ENCODE measurements around the gene CGREF1.

Gene CGREF1, protein sequence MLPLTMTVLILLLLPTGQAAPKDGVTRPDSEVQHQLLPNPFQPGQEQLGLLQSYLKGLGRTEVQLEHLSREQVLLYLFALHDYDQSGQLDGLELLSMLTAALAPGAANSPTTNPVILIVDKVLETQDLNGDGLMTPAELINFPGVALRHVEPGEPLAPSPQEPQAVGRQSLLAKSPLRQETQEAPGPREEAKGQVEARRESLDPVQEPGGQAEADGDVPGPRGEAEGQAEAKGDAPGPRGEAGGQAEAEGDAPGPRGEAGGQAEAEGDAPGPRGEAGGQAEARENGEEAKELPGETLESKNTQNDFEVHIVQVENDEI

DNA sequence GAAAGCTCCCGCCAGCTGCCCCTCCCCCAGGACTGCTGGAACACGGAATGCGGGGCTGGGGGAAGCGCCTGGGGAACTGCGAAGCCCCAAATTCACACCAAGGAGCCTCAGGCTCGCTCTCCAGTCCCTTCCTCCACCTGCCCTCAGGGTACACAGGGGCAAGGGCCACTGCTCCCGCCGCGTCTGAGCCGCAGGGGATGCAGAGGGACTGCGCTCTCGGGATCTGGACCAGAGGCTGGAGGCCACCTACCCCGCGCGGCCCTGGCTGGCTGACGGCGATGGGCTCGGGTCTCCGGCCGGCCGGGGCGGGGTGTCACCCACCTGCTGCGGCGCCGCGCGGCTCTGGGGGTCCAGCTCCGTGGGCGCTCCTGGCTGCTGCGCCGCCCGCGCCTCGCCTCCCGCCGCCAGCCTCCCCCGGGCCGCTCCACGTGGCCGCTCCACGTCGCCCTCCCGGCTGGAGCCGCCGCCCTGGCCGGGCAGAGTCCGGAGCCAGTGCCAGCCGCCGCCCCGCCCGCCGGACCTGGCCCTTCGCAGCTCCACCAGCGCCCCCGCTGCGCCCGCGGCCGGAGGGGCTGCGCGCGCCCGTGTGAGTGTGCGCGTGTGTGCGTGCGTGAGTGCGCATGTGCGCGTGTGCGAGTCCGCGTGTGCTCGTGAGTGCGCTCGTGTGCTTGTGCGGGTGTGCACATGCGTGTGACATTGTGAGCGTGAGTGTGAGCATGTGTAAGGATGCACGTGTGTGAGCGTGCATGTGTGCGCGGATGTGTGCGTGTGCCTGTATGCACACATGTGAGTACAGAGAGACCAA is at the start of gene CGREF1:
Gene CGREF1 (minus strand): TSS at position 604 of the 805 bp plus-strand sequence. CDS start 14,762 bp downstream, outside the sequence.
- DNase-seq, result no peak

DNA sequence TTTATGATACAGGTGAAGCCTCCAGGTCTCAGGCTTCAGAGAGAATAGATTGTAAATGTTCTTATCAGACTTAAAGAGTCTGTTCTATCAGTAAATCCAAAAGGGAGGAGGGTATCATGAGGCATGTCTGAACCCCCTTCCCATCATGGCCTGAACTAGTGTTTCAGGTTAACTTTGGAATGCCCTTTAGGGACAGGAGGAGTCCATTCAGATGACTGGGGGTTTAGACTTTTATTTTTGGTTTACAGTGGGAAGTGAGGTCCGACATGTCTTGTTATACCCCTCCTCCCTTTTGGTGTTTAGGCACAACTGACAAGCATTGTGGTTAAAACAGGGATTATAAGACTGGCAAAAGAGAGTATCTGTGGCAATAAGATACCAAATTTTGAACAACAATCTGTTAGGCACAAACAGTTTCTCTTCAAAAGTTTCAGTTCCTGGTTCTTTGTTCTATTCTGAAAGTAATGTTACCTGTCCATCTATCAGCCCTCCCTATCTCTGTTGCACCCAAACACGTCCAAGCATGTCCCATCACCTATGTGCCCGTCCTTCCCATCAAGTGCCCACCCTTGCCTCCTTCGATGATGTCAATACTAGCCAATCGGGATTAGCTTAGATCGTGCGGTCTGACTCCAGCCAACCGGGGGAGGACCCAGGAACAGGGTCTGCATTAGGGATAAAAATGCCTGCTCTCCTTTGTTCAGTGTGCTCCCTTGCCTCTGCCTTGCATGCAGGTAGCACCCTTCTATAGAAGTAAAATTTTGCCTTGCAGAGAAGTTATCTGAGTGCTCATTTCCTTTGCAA is 46.2 kb upstream of the CGREF1 start:
- no peak for DNase-seq

GRCh38 chr2:27162151-27163121 is 43.5 kb upstream of the CGREF1 start:
- DNase-seq, result no peak

GRCh38 chr2:27160191-27160590 is 41.3 kb upstream of the CGREF1 start:
- no peak for DNase-seq

- DNase-seq, result no peak
These were observed 40.3 kb upstream of the CGREF1 start for GRCh38 chr2:27159271-27159670.

DNA sequence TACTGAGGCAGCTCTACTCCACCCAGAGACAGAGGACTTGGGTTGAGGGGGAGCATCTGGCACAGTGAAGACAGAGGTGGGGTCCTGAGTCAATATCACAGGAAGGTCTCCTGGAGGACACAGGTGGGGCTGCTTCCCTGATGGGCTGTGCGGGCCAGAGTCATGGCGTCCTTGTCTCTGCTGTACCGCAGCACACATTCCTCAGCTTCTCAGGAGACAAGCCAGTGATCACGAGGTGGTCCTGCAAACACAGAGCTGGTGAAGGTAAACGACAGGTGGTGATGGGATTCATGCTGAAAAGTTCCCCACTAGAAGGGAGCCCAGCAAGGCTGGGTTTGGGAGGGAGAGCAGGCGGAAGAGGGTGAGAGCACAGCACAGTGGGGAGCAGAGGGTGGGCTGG is 39.5 kb upstream of the CGREF1 start:
- no peak for DNase-seq

- DNase-seq, result no peak
These were observed 36.2 kb upstream of the CGREF1 start for GRCh38 chr2:27155069-27155520.

DNA sequence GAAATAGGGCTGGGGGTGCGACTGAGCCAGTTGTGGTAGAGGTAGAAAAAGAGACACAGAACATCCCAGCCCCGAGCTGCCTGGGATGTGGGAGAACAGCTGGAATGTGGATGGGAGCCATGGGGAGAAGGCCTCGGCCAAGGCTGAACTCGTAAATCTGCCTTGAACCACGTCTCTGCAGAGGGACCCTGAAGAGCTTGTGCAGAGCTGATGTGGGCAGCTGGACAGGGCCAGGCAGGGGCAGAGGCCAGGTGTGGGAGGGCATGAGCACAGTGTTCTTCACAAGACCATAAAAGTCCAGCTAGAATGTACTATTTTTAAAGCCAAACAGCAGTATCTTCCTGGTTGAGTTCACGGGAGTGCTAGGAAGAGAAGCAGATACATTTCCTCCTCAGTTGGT is 35.6 kb upstream of the CGREF1 start:
- DNase-seq, result no peak

DNA sequence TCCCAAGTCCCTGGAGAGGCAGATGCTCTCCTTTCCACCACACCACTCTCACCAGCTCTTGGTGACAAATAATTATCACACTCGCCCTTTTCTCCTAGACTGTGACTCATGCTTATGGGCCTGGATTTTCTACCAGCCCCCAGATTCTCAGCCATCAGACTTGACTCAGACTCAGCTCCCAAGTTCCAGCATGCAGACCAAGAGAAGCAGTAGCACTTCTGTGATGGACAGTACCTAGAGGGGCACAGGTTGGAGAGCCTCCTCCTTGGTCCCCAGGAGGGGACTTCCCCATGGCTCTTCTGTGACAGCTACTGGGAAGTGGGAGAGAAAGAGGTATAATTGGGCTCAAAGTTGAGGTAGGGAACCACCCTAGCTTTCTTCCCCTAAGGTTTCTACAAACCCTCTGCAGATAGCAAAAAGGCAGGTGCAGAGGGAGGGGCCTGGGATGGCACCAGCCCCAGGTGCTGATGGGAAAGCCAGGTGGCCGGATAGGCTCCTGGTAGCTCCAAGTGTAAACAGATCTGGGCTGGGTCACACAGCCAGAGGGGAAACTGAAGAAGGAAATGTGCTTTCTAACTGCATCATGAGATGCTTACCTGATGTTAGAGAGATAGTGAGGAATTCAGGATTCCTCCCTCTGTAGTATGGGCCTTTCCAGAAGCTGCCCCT is 34.0 kb upstream of the CGREF1 start:
- no peak for DNase-seq

- DNase-seq, result no peak
These were observed 33.3 kb upstream of the CGREF1 start for GRCh38 chr2:27152102-27152795.

DNA sequence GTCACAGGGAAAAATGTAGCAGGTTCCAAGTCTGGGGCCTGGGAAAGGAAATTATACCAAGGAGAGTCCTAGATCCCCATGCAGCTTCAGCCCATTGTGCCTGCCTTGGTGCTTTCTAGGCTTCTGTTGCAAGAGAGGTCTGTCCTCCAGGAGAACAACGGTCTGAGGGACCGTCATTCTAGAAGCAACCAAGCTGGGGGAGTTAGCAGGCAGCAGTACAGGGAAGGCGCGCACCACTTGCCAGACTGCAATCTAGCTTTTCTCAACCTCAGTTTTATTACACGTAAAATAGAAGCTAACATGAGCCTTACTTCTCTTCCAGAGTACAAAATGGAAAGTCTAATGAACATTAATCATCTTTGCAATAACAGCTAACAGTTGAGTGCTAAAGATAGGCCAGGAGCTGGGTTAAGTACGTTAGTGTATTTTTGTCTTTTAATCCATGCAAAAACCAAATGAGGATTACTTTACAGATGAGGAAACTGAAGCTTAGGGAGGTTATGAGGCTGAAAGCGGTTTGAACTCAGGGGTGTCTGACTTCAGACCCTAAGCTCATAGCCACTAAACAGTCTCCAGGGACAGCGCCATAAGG is 31.8 kb upstream of the CGREF1 start:
- DNase-seq, result no peak

DNA sequence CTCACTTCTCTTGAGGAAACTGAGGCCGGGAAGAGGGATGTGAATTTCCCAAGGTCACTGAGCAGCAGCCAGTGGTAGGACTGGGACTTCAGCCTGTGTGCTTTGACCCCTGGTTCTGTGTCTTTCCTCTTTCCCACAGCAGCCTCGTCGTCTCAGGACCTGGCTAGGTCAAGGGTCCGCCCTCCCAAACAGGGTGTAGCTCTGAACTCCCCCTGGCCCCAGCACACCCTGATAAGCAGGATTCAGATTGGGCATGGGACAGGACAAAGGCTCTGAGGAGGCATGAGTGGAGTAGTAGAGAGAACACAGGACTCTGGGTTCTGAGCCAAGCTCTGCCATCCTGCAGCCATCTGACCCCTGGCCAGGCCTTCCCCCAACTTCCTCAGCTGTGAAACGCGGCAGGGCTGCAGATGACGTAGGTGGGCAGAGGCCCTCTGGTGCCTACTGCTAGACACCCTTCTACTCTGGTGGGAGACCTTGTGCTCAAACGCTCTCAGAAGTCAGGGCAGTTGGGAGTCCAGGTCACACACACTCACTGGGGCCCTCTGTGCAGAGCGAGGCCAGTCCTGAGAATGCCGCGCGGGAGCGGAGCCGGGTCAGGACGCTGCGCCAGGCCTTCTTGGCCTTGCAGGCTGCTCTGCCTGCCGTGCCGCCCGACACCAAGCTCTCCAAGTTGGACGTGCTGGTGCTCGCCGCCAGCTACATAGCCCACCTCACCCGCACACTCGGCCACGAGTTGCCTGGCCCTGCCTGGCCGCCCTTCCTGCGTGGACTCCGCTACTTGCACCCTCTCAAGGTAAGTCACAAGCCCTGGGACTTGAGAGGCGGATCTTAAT is 30.9 kb upstream of the CGREF1 start:
- no peak for DNase-seq

GRCh38 chr2:27148801-27149439 is 30.0 kb upstream of the CGREF1 start, which contains the start of gene TCF23:
TSS of gene TCF23 (plus strand) at chr2:27149004. CDS start at chr2:27149134, 130 bp downstream.
- DNase-seq, result no peak

DNA sequence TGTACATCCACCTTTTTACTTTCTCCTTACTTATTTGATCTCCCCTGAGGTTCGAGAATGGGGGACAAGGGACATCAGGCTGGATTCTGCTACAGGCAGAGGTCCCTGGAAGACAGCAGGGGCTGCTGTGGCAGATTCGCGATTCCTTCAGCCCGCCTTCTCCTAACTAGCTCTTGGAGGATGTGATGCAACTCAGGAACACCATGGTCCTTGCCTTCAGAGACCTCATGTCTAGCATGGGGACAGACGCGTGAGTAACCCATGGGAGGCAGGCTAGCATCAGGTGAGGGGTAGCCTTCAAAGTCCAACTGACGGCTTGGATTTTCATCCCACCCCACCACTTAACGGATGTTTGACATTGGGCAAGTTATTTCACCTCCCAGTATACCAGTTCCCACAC is 29.0 kb upstream of the CGREF1 start:
- no peak for DNase-seq

DNA sequence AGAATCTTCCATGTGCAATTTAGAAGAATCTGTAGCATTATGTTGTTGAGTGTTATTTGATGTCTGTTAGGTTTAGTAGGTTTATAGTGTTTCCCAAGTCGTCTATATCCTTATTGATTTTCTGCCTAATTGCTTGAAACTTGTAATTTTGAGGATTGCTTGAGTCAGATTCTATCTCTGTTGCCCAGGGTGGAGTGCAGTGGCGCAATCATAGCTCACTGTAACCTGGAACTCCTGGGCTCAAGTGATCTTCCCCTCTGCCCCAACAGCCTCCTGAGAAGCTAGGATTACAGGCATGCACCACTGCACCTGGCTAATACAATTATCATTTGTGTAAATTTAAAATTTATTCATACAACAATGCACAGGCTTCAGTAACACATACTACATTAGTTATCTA is 26.8 kb upstream of the CGREF1 start:
- no peak for DNase-seq

- no peak for DNase-seq
These were observed 24.4 kb upstream of the CGREF1 start for GRCh38 chr2:27143285-27143684.

DNA sequence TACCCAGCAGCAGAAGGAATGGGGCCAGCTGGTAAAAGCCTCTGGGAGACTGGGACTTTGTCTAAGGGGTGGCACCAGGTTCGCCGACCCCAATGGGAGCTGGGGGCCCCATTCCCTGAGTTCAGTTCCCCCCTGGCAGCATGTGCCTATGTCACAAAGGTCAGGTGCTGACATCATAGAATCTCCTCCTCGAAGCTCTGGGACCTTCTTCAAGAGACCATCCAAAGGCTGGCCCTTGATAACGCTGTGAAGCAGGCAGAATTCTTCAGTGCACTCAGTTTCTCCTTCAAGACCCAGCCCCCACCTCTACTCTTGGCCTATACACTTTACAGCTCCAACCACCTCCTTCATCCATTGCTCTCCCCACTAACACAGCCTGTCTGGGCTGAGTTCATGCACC is 20.4 kb upstream of the CGREF1 start, which contains the start of gene PRR30:
Gene PRR30 (minus strand): TSS at position 101 of the 400 bp plus-strand sequence. CDS start 1,081 bp downstream, outside the sequence.
- no peak for DNase-seq

GRCh38 chr2:27138111-27138510 is 19.2 kb upstream of the CGREF1 start:
- no peak for DNase-seq
